Measurements from ENCODE around the gene FAM131C. TPM values are rescaled to one million over a fixed set of nuclear protein-coding genes. Genes with fewer than 3 reads are reported as not detected.
A peak's percentile ranks its signal among the peaks of the same experiment; 100 is the strongest.
"Not testable (repeated sequence)": the region's sequence is repeated elsewhere in the genome, so short reads cannot be mapped to it uniquely, and the experiment has no call there.

Gene FAM131C
- total RNA-seq, 5 donors from 2014 or later (not counting 1 experiment from before 2014, with no cell fraction given) = 0.30 TPM; not detected in 4

- H3K27me3 ChIP-seq (replicated peaks in 1 of 2; ENCODE audit: control insufficient read depth in 2 of 2, extremely low read depth in 1 of 2, insufficient read depth in 2 of 2, low read length in 1 of 2); H3K4me1 ChIP-seq (ENCODE audit: control insufficient read depth in 1 of 2, extremely low read depth in 1 of 2, insufficient read depth in 2 of 2, low read length in 2 of 2); DNase-seq; H3K4me1 Mint-ChIP-seq; CTCF ChIA-PET; H3K4me3 ChIP-seq (ENCODE audit: control insufficient read depth in 1 of 2, extremely low read depth in 1 of 2, low read length in 1 of 2); H3K4me3 Mint-ChIP-seq; H3K36me3 Mint-ChIP-seq; ATAC-seq (replicated peaks in 1 of 4); H3K27ac Mint-ChIP-seq; H3K9me3 Mint-ChIP-seq; H3K27ac ChIP-seq (ENCODE audit: low read length); H3K27me3 Mint-ChIP-seq; H3K36me3 ChIP-seq (ENCODE audit: control insufficient read depth in 2 of 2, extremely low read depth in 1 of 2, insufficient read depth in 1 of 2, low read length in 1 of 2); H3K9me3 ChIP-seq: not testable (repeated sequence)
- POLR2A ChIA-PET = interaction anchor here in 1 of 2 donors (0.5 kb wide), 1 partner anchor 131 kb away, joined by 3 read pairs; no protein-coding TSS in a partner anchor
- WGBS (ENCODE audit: insufficient coverage) = no CpG with 5 or more reads among the region's 20 CpGs
These were observed 14.9 kb downstream of the FAM131C start for GRCh38 chr1:16058394-16059120.

GRCh38 chr1:16057314-16057915 lies 16.0 kb downstream of the FAM131C start:
- H3K27me3 Mint-ChIP-seq; H3K27ac Mint-ChIP-seq; H3K27ac ChIP-seq (ENCODE audit: low read length); H3K4me1 Mint-ChIP-seq; H3K27me3 ChIP-seq (replicated peaks in 1 of 2; ENCODE audit: control insufficient read depth in 2 of 2, extremely low read depth in 1 of 2, insufficient read depth in 2 of 2, low read length in 1 of 2); DNase-seq; H3K4me3 ChIP-seq (ENCODE audit: control insufficient read depth in 1 of 2, extremely low read depth in 1 of 2, low read length in 1 of 2); H3K9me3 Mint-ChIP-seq; CTCF ChIA-PET; POLR2A ChIA-PET; H3K9me3 ChIP-seq; H3K36me3 ChIP-seq (ENCODE audit: control insufficient read depth in 2 of 2, extremely low read depth in 1 of 2, insufficient read depth in 1 of 2, low read length in 1 of 2); ATAC-seq (replicated peaks in 1 of 4); H3K36me3 Mint-ChIP-seq; H3K4me1 ChIP-seq (ENCODE audit: control insufficient read depth in 1 of 2, extremely low read depth in 1 of 2, insufficient read depth in 2 of 2, low read length in 2 of 2); H3K4me3 Mint-ChIP-seq: not testable (repeated sequence)
- WGBS (ENCODE audit: insufficient coverage) = 83% methylated on average over 3 of the region's 7 CpGs

GRCh38 chr1:16056521-16056912 lies 16.9 kb downstream of the FAM131C start:
- WGBS (ENCODE audit: insufficient coverage) = 53% methylated on average over 1 of the region's 4 CpGs
- H3K4me3 ChIP-seq (ENCODE audit: control insufficient read depth in 1 of 2, extremely low read depth in 1 of 2, low read length in 1 of 2); CTCF ChIA-PET; H3K36me3 Mint-ChIP-seq; POLR2A ChIA-PET; H3K27ac Mint-ChIP-seq; H3K27ac ChIP-seq (ENCODE audit: low read length); H3K27me3 Mint-ChIP-seq; H3K9me3 ChIP-seq; H3K27me3 ChIP-seq (replicated peaks in 1 of 2; ENCODE audit: control insufficient read depth in 2 of 2, extremely low read depth in 1 of 2, insufficient read depth in 2 of 2, low read length in 1 of 2); DNase-seq; H3K4me1 ChIP-seq (ENCODE audit: control insufficient read depth in 1 of 2, extremely low read depth in 1 of 2, insufficient read depth in 2 of 2, low read length in 2 of 2); H3K36me3 ChIP-seq (ENCODE audit: control insufficient read depth in 2 of 2, extremely low read depth in 1 of 2, insufficient read depth in 1 of 2, low read length in 1 of 2); H3K4me3 Mint-ChIP-seq; ATAC-seq (replicated peaks in 1 of 4); H3K9me3 Mint-ChIP-seq; H3K4me1 Mint-ChIP-seq: not testable (repeated sequence)

DNA sequence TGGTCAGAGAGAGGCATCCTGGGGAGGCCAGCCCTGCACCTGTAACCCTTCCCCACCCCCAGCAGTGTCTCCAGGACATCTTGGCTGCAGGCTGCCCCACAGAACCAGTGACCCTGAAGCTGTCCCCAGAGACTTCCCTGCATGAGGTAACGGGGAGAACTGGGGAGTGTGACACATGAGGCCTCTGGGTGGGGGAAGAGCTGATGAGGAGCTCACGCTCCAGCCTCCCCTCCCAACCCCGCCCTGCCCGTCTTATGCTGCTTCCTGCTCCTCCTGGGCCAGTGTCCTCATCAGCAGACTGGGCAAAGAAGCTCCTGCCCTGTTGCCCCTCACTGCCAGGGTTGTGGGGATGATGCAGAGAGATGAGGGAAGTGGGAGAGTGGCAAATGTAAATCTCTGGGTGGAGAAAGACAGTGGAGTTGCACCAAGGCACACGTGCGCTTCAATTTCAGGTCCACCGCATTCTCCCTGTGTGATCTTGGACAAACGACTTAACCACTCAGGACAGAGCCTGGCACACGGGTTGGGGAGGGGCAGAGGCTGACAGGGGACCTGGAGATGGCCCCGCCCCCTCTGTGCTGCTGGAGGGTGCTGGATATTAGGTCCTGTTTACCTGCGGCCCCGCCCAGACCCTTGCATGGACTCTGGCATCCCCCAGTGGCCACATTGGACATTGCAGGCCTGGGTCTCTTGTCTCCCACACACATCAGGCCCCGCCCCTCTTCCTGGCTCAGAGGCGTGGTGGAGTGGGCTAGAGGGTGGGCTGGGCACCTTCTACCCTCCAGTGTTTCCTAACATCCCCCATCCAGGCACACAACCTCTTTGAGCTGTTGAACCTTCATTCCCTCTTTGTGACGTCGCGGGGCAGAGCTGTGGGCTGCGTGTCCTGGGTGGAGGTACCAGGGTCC lies 17.6 kb downstream of the FAM131C start:
- no peak overlapping the region for H3K4me3 Mint-ChIP-seq
- peak; percentile 58 to 90 (median 79) for DNase-seq
- no peaks in the 10 kb centered on the region for H3K9me3 Mint-ChIP-seq
- Histone ChIP-seq H3K27ac (ENCODE audit: low read length) (no peak overlapping the region), H3K27me3 (replicated peaks in 1 of 2; ENCODE audit: control insufficient read depth in 2 of 2, extremely low read depth in 1 of 2, insufficient read depth in 2 of 2, low read length in 1 of 2) (peaks cover 0 to 11% of the 10 kb centered on the region in 2 experiments), H3K9me3 (no peaks in the 10 kb centered on the region), H3K36me3 (ENCODE audit: control insufficient read depth in 2 of 2, extremely low read depth in 1 of 2, insufficient read depth in 1 of 2, low read length in 1 of 2) (no peaks in the 10 kb centered on the region), H3K4me1 (ENCODE audit: control insufficient read depth in 1 of 2, extremely low read depth in 1 of 2, insufficient read depth in 2 of 2, low read length in 2 of 2) (peaks cover 0 to 8% of the 10 kb centered on the region in 2 experiments), H3K4me3 (ENCODE audit: control insufficient read depth in 1 of 2, extremely low read depth in 1 of 2, low read length in 1 of 2) (no peak overlapping the region)
- H3K36me3 Mint-ChIP-seq = no peaks in the 10 kb centered on the region
- WGBS (ENCODE audit: insufficient coverage) = 46% methylated on average over 6 of the region's 18 CpGs
- ChIA-PET POLR2A (no interaction called here), CTCF (interaction anchor here (0.6 kb wide), 4 partner anchors 25 to 255 kb away, joined by 3 to 5 read pairs (median 4); no protein-coding TSS in a partner anchor)
- H3K4me1 Mint-ChIP-seq = peaks cover 0 to 6% (median 6%) of the 10 kb centered on the region in 3 donors
- H3K27me3 Mint-ChIP-seq = peaks cover 0 to 1% of the 10 kb centered on the region in 2 donors
- ATAC-seq (replicated peaks in 1 of 4) = peak; percentile 93 to 98 (median 96)
- H3K27ac Mint-ChIP-seq = peak overlapping the region in 1 of 2 donors; percentile 48

DNA sequence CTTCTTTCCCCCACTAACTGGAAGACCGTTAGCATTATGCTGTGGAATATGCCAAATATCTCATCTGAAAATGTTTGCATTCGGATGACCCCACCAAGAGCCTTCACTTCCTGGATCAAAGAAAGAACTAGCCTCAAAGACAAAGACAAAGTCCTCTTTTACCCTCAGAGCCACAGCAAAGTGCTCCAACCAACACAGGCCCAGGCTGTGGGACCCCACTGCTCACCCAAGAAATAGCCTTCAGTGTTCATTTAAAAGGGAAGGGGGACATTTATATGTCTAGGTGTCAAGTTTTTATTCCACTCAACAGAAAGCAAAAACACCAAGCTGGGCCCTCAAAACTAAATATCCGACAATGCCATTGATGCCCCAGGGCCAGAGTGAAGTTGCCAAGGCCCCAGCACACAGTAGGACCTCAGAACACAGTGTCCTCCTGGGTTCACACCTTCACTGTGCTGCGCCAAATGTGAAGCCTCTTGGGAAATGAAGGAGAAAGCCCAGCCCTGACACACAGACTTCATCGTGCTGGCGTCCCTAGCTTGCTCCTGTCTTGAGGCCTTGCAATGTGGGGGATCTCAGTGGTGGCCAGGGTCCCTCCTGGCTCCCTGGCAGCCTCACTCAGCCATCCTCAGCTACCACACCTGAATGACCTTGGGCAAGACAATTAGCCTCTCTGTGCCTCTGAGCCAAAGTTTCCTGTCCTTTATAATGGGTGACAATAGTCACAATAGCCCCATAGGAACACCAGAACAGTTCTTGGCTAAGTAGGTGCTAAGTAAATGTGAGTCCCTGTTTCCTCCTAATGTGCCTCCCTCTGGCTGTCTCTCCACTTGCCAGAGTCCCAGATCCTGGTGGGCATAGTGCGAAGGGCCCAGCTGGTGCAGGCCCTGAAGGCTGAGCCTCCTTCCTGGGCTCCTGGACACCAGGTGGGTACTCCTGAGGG lies 18.6 kb downstream of the FAM131C start:
- WGBS (ENCODE audit: insufficient coverage) = 83% methylated on average over 4 of the region's 7 CpGs
- Histone ChIP-seq H3K4me3 (ENCODE audit: control insufficient read depth in 1 of 2, extremely low read depth in 1 of 2, low read length in 1 of 2) (no peak overlapping the region), H3K27me3 (replicated peaks in 1 of 2; ENCODE audit: control insufficient read depth in 2 of 2, extremely low read depth in 1 of 2, insufficient read depth in 2 of 2, low read length in 1 of 2) (peaks cover 0 to 21% of the 10 kb centered on the region in 2 experiments), H3K9me3 (no peaks in the 10 kb centered on the region), H3K36me3 (ENCODE audit: control insufficient read depth in 2 of 2, extremely low read depth in 1 of 2, insufficient read depth in 1 of 2, low read length in 1 of 2) (no peaks in the 10 kb centered on the region), H3K4me1 (ENCODE audit: control insufficient read depth in 1 of 2, extremely low read depth in 1 of 2, insufficient read depth in 2 of 2, low read length in 2 of 2) (peaks cover 0 to 8% of the 10 kb centered on the region in 2 experiments), H3K27ac (ENCODE audit: low read length) (no peak overlapping the region)
- Mint-ChIP-seq H3K36me3 (no peaks in the 10 kb centered on the region), H3K4me3 (no peak overlapping the region), H3K9me3 (no peaks in the 10 kb centered on the region), H3K27ac (no peak overlapping the region), H3K27me3 (peaks cover 2% of the 10 kb centered on the region in 2 donors), H3K4me1 (peaks cover 0 to 6% (median 6%) of the 10 kb centered on the region in 3 donors)
- DNase-seq (no peak), ATAC-seq (replicated peaks in 1 of 4) (no peak)
- POLR2A ChIA-PET = interaction anchor here in 1 of 2 donors (0.6 kb wide), 1 partner anchor 258 kb away, joined by 5 read pairs; no protein-coding TSS in a partner anchor
- CTCF ChIA-PET = interaction anchor here in 1 of 2 donors (0.6 kb wide), 1 partner anchor 237 kb away, joined by 5 read pairs; no protein-coding TSS in a partner anchor

Data from T-cell (primary cell).